Astrocyte (in vitro differentiated cells and primary cell): ENCODE data around the gene HMCN1. TPM values are rescaled to one million over a fixed set of nuclear protein-coding genes. Genes with fewer than 3 reads are reported as not detected.
"Not testable (repeated sequence)": the region's sequence is repeated elsewhere in the genome, so short reads cannot be mapped to it uniquely, and the experiment has no call there.

ENCODE experiments used
- DNase-seq: peaks from one replicate; pipeline ENCODE4 v3.0.0-alpha.2; 2010; ENCODE audit warnings: low read depth
- FAIRE-seq: peaks from 2 replicates; lab custom pipeline; 2011; peaks lifted over from hg19 to GRCh38; lab: Jason Lieb, UNC
- H2AFZ ChIP-seq: 2 replicates; pipeline ENCODE4 v1.6.0; 2012; ENCODE audit warnings: low read depth, low read length, inconsistent platforms
- H3K27ac ChIP-seq: 2 replicates; pipeline ENCODE4 v1.5.1; 2011; ENCODE audit warnings: low read depth, low read length, inconsistent platforms
- H3K27me3 ChIP-seq: 2 replicates; pipeline ENCODE4 v1.6.0; 2011; ENCODE audit warnings: low read length, inconsistent platforms; ENCODE audit not compliant: insufficient read depth
- H3K36me3 ChIP-seq: 2 replicates; pipeline ENCODE4 v1.5.1; 2011; ENCODE audit warnings: low read length, inconsistent platforms; ENCODE audit not compliant: insufficient read depth
- H3K4me1 ChIP-seq: 2 replicates; pipeline ENCODE4 v1.5.1; 2011; ENCODE audit warnings: low read length, inconsistent platforms; ENCODE audit not compliant: insufficient read depth
- H3K4me2 ChIP-seq: 2 replicates; pipeline ENCODE4 v1.6.0; 2012; ENCODE audit warnings: low read length, inconsistent platforms
- H3K4me3 ChIP-seq: 2 replicates; pipeline ENCODE4 v1.5.1; 2011; ENCODE audit warnings: low read depth, mild to moderate bottlenecking, low read length, inconsistent platforms; ENCODE audit not compliant: insufficient read depth
- H3K79me2 ChIP-seq: 2 replicates; pipeline ENCODE4 v1.6.0; 2012; ENCODE audit warnings: mild to moderate bottlenecking, low read length, inconsistent platforms; ENCODE audit not compliant: insufficient read depth
- H3K9ac ChIP-seq: 2 replicates; pipeline ENCODE4 v1.6.0; 2012; ENCODE audit warnings: mild to moderate bottlenecking, low read length, inconsistent platforms
- H3K9me3 ChIP-seq: 2 replicates; pipeline ENCODE4 v1.5.1; 2012; ENCODE audit warnings: low read depth, mild to moderate bottlenecking, low read length, inconsistent platforms; ENCODE audit not compliant: insufficient read depth
- H4K20me1 ChIP-seq: 2 replicates; pipeline ENCODE4 v1.6.0; 2012; ENCODE audit warnings: low read length, inconsistent platforms; ENCODE audit not compliant: insufficient read depth
- H3K27ac Mint-ChIP-seq: one replicate; pipeline ENCODE4 v1.8.0; 2021; ENCODE audit warnings: mild to moderate bottlenecking, mixed read lengths; ENCODE audit not compliant: unreplicated experiment
- H3K27me3 Mint-ChIP-seq: one replicate; pipeline ENCODE4 v1.8.0; 2021; ENCODE audit warnings: low read depth, mixed read lengths; ENCODE audit not compliant: unreplicated experiment
- H3K36me3 Mint-ChIP-seq: one replicate; pipeline ENCODE4 v1.8.0; 2021; ENCODE audit warnings: low read depth, mixed read lengths; ENCODE audit not compliant: unreplicated experiment
- H3K4me1 Mint-ChIP-seq: one replicate; pipeline ENCODE4 v1.8.0; 2021; ENCODE audit warnings: low read depth, mixed read lengths; ENCODE audit not compliant: unreplicated experiment
- H3K4me3 Mint-ChIP-seq: one replicate; pipeline ENCODE4 v1.8.0; 2021; ENCODE audit warnings: mild to moderate bottlenecking, moderate library complexity, mixed read lengths; ENCODE audit not compliant: unreplicated experiment
- H3K9me3 Mint-ChIP-seq: one replicate; pipeline ENCODE4 v1.8.0; 2021; ENCODE audit warnings: mild to moderate bottlenecking, mixed read lengths; ENCODE audit not compliant: unreplicated experiment
- EZH2 ChIP-seq: IDR thresholded peaks from 2 replicates; pipeline ENCODE4 v1.6.1; 2012; ENCODE audit warnings: mild to moderate bottlenecking, low read length, inconsistent platforms; ENCODE audit not compliant: insufficient read depth
- total RNA-seq: library from RNA; stranded (reverse); gene quantifications from 2 replicates; pipeline ENCODE4 v1.2.1, GENCODE V29; 2021
- TF ChIP-seq, protein P1 (sequence below): IDR thresholded peaks from 2 replicates; pipeline ENCODE4 v1.5.1; 2011; ENCODE audit warnings: low read depth, mild to moderate bottlenecking, inconsistent platforms, low read length, moderate library complexity; ENCODE audit not compliant: insufficient read depth

The HMCN1 gene
- total RNA-seq, 1 donor from 2014 or later, result 19.7 TPM

DNA sequence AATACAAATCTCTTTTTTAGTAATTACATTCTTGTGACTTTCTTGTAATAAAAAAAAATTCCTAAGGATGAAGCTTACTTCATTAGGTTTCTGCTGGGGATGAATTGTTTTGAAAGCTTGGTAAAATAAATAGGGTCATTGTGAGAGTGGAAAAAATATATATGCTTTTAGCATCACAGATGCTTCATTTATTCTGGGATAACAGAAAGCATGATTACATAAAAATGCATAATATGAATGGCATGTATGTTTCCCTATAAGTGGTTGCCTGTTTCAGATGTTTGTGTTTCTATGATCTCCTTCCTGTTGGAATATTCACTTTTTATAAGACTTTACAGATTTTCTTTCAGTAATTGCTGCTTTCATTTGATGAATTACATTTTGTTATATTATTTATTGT is 42.3 kb downstream of the HMCN1 start:
- DNase-seq (no peak), FAIRE-seq (peak; percentile 9)
- H3K27me3 Mint-ChIP-seq, result no peaks in the 10 kb centered on the region
- TF ChIP-seq, protein P1, sequence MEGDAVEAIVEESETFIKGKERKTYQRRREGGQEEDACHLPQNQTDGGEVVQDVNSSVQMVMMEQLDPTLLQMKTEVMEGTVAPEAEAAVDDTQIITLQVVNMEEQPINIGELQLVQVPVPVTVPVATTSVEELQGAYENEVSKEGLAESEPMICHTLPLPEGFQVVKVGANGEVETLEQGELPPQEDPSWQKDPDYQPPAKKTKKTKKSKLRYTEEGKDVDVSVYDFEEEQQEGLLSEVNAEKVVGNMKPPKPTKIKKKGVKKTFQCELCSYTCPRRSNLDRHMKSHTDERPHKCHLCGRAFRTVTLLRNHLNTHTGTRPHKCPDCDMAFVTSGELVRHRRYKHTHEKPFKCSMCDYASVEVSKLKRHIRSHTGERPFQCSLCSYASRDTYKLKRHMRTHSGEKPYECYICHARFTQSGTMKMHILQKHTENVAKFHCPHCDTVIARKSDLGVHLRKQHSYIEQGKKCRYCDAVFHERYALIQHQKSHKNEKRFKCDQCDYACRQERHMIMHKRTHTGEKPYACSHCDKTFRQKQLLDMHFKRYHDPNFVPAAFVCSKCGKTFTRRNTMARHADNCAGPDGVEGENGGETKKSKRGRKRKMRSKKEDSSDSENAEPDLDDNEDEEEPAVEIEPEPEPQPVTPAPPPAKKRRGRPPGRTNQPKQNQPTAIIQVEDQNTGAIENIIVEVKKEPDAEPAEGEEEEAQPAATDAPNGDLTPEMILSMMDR, result no peak
- no peak for TF ChIP-seq EZH2
- peaks cover 2% of the 10 kb centered on the region for H3K9me3 Mint-ChIP-seq
- H3K4me1 Mint-ChIP-seq, result peaks cover 3% of the 10 kb centered on the region
- Histone ChIP-seq H3K4me1 (no peaks in the 10 kb centered on the region), H3K27ac (no peak overlapping the region), H3K9ac (no peak overlapping the region), H4K20me1 (no peaks in the 10 kb centered on the region), H3K4me3 (no peak overlapping the region), H2AFZ (no peak overlapping the region), H3K9me3 (no peaks in the 10 kb centered on the region), H3K36me3 (no peaks in the 10 kb centered on the region), H3K4me2 (no peak overlapping the region), H3K79me2 (no peaks in the 10 kb centered on the region), H3K27me3 (no peaks in the 10 kb centered on the region)
- H3K27ac Mint-ChIP-seq, result no peak overlapping the region
- H3K4me3 Mint-ChIP-seq, result no peak overlapping the region
- peaks cover 6% of the 10 kb centered on the region for H3K36me3 Mint-ChIP-seq

DNA sequence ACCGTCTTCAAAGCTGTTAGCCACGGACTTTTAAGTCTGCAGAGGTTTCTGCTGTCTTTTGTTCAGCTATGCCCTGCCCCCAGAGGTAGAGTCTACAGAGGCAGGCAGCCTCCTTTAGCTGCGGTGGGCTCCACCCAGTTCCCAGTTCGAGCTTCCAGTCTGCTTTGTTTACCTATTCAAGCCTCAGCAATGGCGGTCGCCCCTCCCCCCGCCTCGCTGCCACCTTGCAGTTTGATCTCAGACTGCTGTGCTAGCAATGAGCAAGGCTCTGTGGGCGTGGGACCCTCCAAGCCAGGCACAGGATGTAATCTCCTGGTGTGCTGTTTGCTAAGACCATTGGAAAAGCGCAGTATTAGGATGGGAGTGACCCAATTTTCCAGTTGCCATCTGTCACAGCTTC is 49.7 kb downstream of the HMCN1 start:
- not testable (repeated sequence) for H3K4me1 ChIP-seq, DNase-seq, H3K4me3 Mint-ChIP-seq, H3K36me3 ChIP-seq, H2AFZ ChIP-seq, H3K4me3 ChIP-seq, H3K4me1 Mint-ChIP-seq, H3K4me2 ChIP-seq, H4K20me1 ChIP-seq, FAIRE-seq, H3K9me3 ChIP-seq, H3K36me3 Mint-ChIP-seq, H3K27me3 ChIP-seq, H3K27me3 Mint-ChIP-seq, H3K27ac ChIP-seq, H3K27ac Mint-ChIP-seq, H3K79me2 ChIP-seq, H3K9ac ChIP-seq, H3K9me3 Mint-ChIP-seq

DNA sequence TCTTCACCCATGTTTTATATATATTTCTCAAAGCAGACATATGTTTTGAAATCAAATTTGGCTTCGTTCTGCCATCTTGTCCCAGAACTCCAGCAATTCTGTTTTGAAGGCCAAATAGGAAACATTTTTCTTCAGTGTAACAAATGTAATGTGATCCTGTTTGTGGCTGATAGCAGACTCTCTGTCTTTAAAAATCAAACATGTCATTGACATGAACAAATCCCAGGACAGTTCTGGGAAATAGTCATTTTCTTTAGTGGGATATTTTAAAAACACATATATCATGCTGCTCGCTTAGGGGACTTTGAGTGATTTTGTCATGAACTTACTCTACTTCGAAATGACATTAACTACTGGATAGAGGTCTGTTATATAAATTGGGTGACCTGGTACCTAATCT is 51.4 kb downstream of the HMCN1 start:
- peaks cover 8% of the 10 kb centered on the region for H3K4me1 Mint-ChIP-seq
- H3K9me3 ChIP-seq, result no peaks in the 10 kb centered on the region

More for the DNA sequence above, 51.4 kb downstream of the HMCN1 start:
- Mint-ChIP-seq H3K4me3 (no peak overlapping the region), H3K27me3 (no peaks in the 10 kb centered on the region), H3K9me3 (peaks cover 4% of the 10 kb centered on the region), H3K36me3 (peaks cover 2% of the 10 kb centered on the region), H3K27ac (no peak overlapping the region)
- TF ChIP-seq, protein P1, result no peak
- TF ChIP-seq EZH2, result no peak
- DNase-seq, result no peak
- no peak for FAIRE-seq
- no peak overlapping the region for H3K27ac ChIP-seq
- no peaks in the 10 kb centered on the region for H3K4me1 ChIP-seq
- H3K27me3 ChIP-seq, result no peaks in the 10 kb centered on the region
- no peak overlapping the region for H3K9ac ChIP-seq
- no peaks in the 10 kb centered on the region for H4K20me1 ChIP-seq
- H3K79me2 ChIP-seq, result no peaks in the 10 kb centered on the region
- no peak overlapping the region for H3K4me3 ChIP-seq
- H3K4me2 ChIP-seq, result no peak overlapping the region
- H3K36me3 ChIP-seq, result no peaks in the 10 kb centered on the region
- H2AFZ ChIP-seq, result no peak overlapping the region
